ENCODE measurements around the gene GAPDH.

- TF ChIP-seq CTCF (IDR thresholded peaks at IDR 0.05) (peak in 5 of 7 experiments; percentile 10 to 25 (median 15)), POLR2A (IDR thresholded peaks at IDR 0.05) (no peak)
Measured at GRCh38 chr12:6570264-6570887, 36.1 kb downstream of the GAPDH start.

All from body of pancreas (tissue), 4 donors.